Hepatocyte (in vitro differentiated cells): Measurements from ENCODE around the gene RUNX3.

Experiments
- EZH2phosphoT487 ChIP-seq: fragments of 200-600 bp; sonication (generic); IDR thresholded peaks from one replicate; pipeline ENCODE4 v1.6.1; 2018; ENCODE audit warnings: antibody characterized with exemption, mild to moderate bottlenecking, low read depth, moderate library complexity; ENCODE audit not compliant: unreplicated experiment, severe bottlenecking
- TF ChIP-seq, protein P1 (sequence below): fragments of 200-600 bp; sonication (generic); IDR thresholded peaks from 2 replicates; pipeline ENCODE4 v1.5.1; 2016; ENCODE audit warnings: antibody characterized with exemption, mild to moderate bottlenecking; ENCODE audit not compliant: poor library complexity

DNA sequence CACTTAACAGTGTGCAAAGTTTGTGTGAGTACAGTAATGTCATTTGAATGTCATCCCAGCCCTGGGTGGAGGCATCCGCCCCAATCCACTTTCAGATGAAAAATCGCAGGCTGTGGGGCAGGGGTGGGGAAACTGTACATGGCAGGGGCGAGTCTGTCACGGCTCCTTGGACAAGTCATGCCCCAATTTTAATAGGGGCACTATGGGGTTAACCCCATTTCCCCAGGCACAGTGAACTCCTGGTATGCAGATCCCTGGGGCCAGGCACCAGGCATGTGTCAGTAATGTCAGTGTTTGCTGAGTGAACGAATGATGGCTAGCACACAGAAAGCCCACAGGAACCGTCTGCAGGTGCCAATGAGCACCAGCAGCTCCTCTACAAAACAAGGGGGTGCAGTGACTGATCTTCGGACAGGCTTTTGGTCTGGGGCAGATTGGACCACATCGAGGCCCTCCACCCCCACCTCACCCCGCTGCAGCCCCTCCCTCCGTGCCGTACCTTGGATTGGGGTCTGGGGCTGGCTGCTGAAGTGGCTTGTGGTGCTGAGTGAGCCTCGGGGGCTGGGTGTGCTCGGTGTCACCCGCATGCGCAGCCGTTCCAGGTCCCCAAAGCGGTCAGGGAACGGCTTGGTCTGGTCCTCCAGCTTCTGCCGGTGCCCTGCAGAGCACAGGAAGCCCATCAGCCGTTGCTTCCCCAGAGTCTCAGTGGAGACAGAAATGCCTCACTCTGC is 23.2 kb downstream of the RUNX3 start:
- TF ChIP-seq, protein P1, sequence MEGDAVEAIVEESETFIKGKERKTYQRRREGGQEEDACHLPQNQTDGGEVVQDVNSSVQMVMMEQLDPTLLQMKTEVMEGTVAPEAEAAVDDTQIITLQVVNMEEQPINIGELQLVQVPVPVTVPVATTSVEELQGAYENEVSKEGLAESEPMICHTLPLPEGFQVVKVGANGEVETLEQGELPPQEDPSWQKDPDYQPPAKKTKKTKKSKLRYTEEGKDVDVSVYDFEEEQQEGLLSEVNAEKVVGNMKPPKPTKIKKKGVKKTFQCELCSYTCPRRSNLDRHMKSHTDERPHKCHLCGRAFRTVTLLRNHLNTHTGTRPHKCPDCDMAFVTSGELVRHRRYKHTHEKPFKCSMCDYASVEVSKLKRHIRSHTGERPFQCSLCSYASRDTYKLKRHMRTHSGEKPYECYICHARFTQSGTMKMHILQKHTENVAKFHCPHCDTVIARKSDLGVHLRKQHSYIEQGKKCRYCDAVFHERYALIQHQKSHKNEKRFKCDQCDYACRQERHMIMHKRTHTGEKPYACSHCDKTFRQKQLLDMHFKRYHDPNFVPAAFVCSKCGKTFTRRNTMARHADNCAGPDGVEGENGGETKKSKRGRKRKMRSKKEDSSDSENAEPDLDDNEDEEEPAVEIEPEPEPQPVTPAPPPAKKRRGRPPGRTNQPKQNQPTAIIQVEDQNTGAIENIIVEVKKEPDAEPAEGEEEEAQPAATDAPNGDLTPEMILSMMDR, result no peak
- no peak for TF ChIP-seq EZH2phosphoT487
